ENCODE data around the gene KCNJ8.

The KCNJ8 gene

GRCh38 chr12:21771311-21771710 lies 3.2 kb downstream of the KCNJ8 start:
- H3K4me1 Mint-ChIP-seq (ENCODE audit: low read depth): peaks cover 5% of the 10 kb centered on the region
- DNase-seq (ENCODE audit: low spot score): no peak
- H3K4me3 Mint-ChIP-seq: no peak overlapping the region
- no peaks in the 10 kb centered on the region for H3K9me3 Mint-ChIP-seq
- H3K36me3 Mint-ChIP-seq (ENCODE audit: low read depth): no peaks in the 10 kb centered on the region
- no peak overlapping the region for H3K27ac Mint-ChIP-seq
- peaks cover 42% of the 10 kb centered on the region for H3K27me3 Mint-ChIP-seq (ENCODE audit: low read depth)

- no peak overlapping the region for H3K4me3 Mint-ChIP-seq
Measured at GRCh38 chr12:21769307-21769706, 5.2 kb downstream of the KCNJ8 start.

GRCh38 chr12:21766403-21766802 lies 8.1 kb downstream of the KCNJ8 start:
- Mint-ChIP-seq H3K27me3 (ENCODE audit: low read depth) (peaks cover 13% of the 10 kb centered on the region), H3K4me1 (ENCODE audit: low read depth) (no peaks in the 10 kb centered on the region), H3K27ac (no peak overlapping the region), H3K36me3 (ENCODE audit: low read depth) (no peaks in the 10 kb centered on the region), H3K4me3 (no peak overlapping the region), H3K9me3 (no peaks in the 10 kb centered on the region)
- DNase-seq (ENCODE audit: low spot score): no peak

More at GRCh38 chr12:21769307-21769706, 5.2 kb downstream of the KCNJ8 start:
- Mint-ChIP-seq H3K36me3 (ENCODE audit: low read depth) (no peaks in the 10 kb centered on the region), H3K9me3 (no peaks in the 10 kb centered on the region), H3K27ac (no peak overlapping the region), H3K4me1 (ENCODE audit: low read depth) (peaks cover 5% of the 10 kb centered on the region), H3K27me3 (ENCODE audit: low read depth) (peaks cover 27% of the 10 kb centered on the region)
- no peak for DNase-seq (ENCODE audit: low spot score)

- Mint-ChIP-seq H3K4me3 (no peak overlapping the region), H3K27me3 (ENCODE audit: low read depth) (peaks cover 3% of the 10 kb centered on the region), H3K36me3 (ENCODE audit: low read depth) (no peaks in the 10 kb centered on the region), H3K9me3 (no peaks in the 10 kb centered on the region), H3K4me1 (ENCODE audit: low read depth) (no peaks in the 10 kb centered on the region), H3K27ac (no peak overlapping the region)
- no peak for DNase-seq (ENCODE audit: low spot score)
Measured at GRCh38 chr12:21764950-21765349, 9.6 kb downstream of the KCNJ8 start.

- peaks cover 3% of the 10 kb centered on the region for H3K27me3 Mint-ChIP-seq (ENCODE audit: low read depth)
- H3K9me3 Mint-ChIP-seq: no peaks in the 10 kb centered on the region
- no peak overlapping the region for H3K27ac Mint-ChIP-seq
- H3K4me3 Mint-ChIP-seq: no peak overlapping the region
- no peaks in the 10 kb centered on the region for H3K36me3 Mint-ChIP-seq (ENCODE audit: low read depth)
- H3K4me1 Mint-ChIP-seq (ENCODE audit: low read depth): no peaks in the 10 kb centered on the region
- DNase-seq (ENCODE audit: low spot score): no peak
Measured at GRCh38 chr12:21764065-21764464, 10.4 kb downstream of the KCNJ8 start.

- Mint-ChIP-seq H3K4me1 (ENCODE audit: low read depth) (no peaks in the 10 kb centered on the region), H3K9me3 (no peaks in the 10 kb centered on the region), H3K27me3 (ENCODE audit: low read depth) (peaks cover 3% of the 10 kb centered on the region), H3K36me3 (ENCODE audit: low read depth) (no peaks in the 10 kb centered on the region), H3K27ac (no peak overlapping the region), H3K4me3 (no peak overlapping the region)
- no peak for DNase-seq (ENCODE audit: low spot score)
Measured at GRCh38 chr12:21763531-21763930, 11.0 kb downstream of the KCNJ8 start.

- Mint-ChIP-seq H3K9me3 (no peaks in the 10 kb centered on the region), H3K4me1 (ENCODE audit: low read depth) (no peaks in the 10 kb centered on the region), H3K27ac (no peak overlapping the region), H3K27me3 (ENCODE audit: low read depth) (peaks cover 3% of the 10 kb centered on the region), H3K4me3 (no peak overlapping the region), H3K36me3 (ENCODE audit: low read depth) (no peaks in the 10 kb centered on the region)
- no peak for DNase-seq (ENCODE audit: low spot score)
Measured at GRCh38 chr12:21759737-21760136, 14.8 kb downstream of the KCNJ8 start.

- Mint-ChIP-seq H3K9me3 (no peaks in the 10 kb centered on the region), H3K36me3 (ENCODE audit: low read depth) (no peaks in the 10 kb centered on the region), H3K4me1 (ENCODE audit: low read depth) (no peaks in the 10 kb centered on the region), H3K4me3 (no peak overlapping the region), H3K27ac (no peak overlapping the region), H3K27me3 (ENCODE audit: low read depth) (no peaks in the 10 kb centered on the region)
- DNase-seq (ENCODE audit: low spot score): no peak
Measured at GRCh38 chr12:21757735-21758134, 16.8 kb downstream of the KCNJ8 start.

GRCh38 chr12:21756699-21757098 lies 17.8 kb downstream of the KCNJ8 start:
- no peaks in the 10 kb centered on the region for H3K36me3 Mint-ChIP-seq (ENCODE audit: low read depth)
- no peak for DNase-seq (ENCODE audit: low spot score)
- H3K27ac Mint-ChIP-seq: no peak overlapping the region
- H3K4me1 Mint-ChIP-seq (ENCODE audit: low read depth): no peaks in the 10 kb centered on the region
- no peak overlapping the region for H3K4me3 Mint-ChIP-seq
- H3K27me3 Mint-ChIP-seq (ENCODE audit: low read depth): no peaks in the 10 kb centered on the region
- H3K9me3 Mint-ChIP-seq: no peaks in the 10 kb centered on the region

GRCh38 chr12:21751517-21751916 lies 23.0 kb downstream of the KCNJ8 start:
- Mint-ChIP-seq H3K9me3 (no peaks in the 10 kb centered on the region), H3K4me3 (no peak overlapping the region), H3K36me3 (ENCODE audit: low read depth) (no peaks in the 10 kb centered on the region), H3K27me3 (ENCODE audit: low read depth) (no peaks in the 10 kb centered on the region), H3K27ac (no peak overlapping the region), H3K4me1 (ENCODE audit: low read depth) (no peaks in the 10 kb centered on the region)
- no peak for DNase-seq (ENCODE audit: low spot score)

- H3K4me3 Mint-ChIP-seq: no peak overlapping the region
- no peaks in the 10 kb centered on the region for H3K4me1 Mint-ChIP-seq (ENCODE audit: low read depth)
- H3K27ac Mint-ChIP-seq: no peak overlapping the region
- H3K9me3 Mint-ChIP-seq: no peaks in the 10 kb centered on the region
- DNase-seq (ENCODE audit: low spot score): no peak
- no peaks in the 10 kb centered on the region for H3K27me3 Mint-ChIP-seq (ENCODE audit: low read depth)
- H3K36me3 Mint-ChIP-seq (ENCODE audit: low read depth): no peaks in the 10 kb centered on the region
Measured at GRCh38 chr12:21745258-21745657, 29.2 kb downstream of the KCNJ8 start.

GRCh38 chr12:21731144-21731543 lies 43.4 kb downstream of the KCNJ8 start:
- peaks cover 3% of the 10 kb centered on the region for H3K27me3 Mint-ChIP-seq (ENCODE audit: low read depth)
- H3K4me3 Mint-ChIP-seq: no peak overlapping the region
- no peak overlapping the region for H3K27ac Mint-ChIP-seq
- no peaks in the 10 kb centered on the region for H3K36me3 Mint-ChIP-seq (ENCODE audit: low read depth)
- no peaks in the 10 kb centered on the region for H3K4me1 Mint-ChIP-seq (ENCODE audit: low read depth)
- DNase-seq (ENCODE audit: low spot score): no peak
- H3K9me3 Mint-ChIP-seq: no peaks in the 10 kb centered on the region

GRCh38 chr12:21725731-21726130 lies 48.8 kb downstream of the KCNJ8 start:
- no peaks in the 10 kb centered on the region for H3K4me1 Mint-ChIP-seq (ENCODE audit: low read depth)

GRCh38 chr12:21718944-21719650 lies 55.4 kb downstream of the KCNJ8 start:
- Mint-ChIP-seq H3K27me3 (ENCODE audit: low read depth) (peaks cover 2% of the 10 kb centered on the region), H3K27ac (no peak overlapping the region), H3K4me3 (no peak overlapping the region), H3K36me3 (ENCODE audit: low read depth) (no peaks in the 10 kb centered on the region), H3K4me1 (ENCODE audit: low read depth) (no peaks in the 10 kb centered on the region), H3K9me3 (no peaks in the 10 kb centered on the region)
- no peak for DNase-seq (ENCODE audit: low spot score)

More at GRCh38 chr12:21725731-21726130, 48.8 kb downstream of the KCNJ8 start:
- no peak overlapping the region for H3K4me3 Mint-ChIP-seq
- no peak for DNase-seq (ENCODE audit: low spot score)
- H3K36me3 Mint-ChIP-seq (ENCODE audit: low read depth): no peaks in the 10 kb centered on the region
- H3K27ac Mint-ChIP-seq: no peak overlapping the region
- H3K27me3 Mint-ChIP-seq (ENCODE audit: low read depth): peaks cover 3% of the 10 kb centered on the region
- H3K9me3 Mint-ChIP-seq: no peaks in the 10 kb centered on the region

- Mint-ChIP-seq H3K9me3 (no peaks in the 10 kb centered on the region), H3K4me1 (ENCODE audit: low read depth) (no peaks in the 10 kb centered on the region), H3K27me3 (ENCODE audit: low read depth) (peaks cover 2% of the 10 kb centered on the region), H3K4me3 (no peak overlapping the region), H3K27ac (no peak overlapping the region), H3K36me3 (ENCODE audit: low read depth) (no peaks in the 10 kb centered on the region)
- DNase-seq (ENCODE audit: low spot score): no peak
Measured at GRCh38 chr12:21718403-21718802, 56.1 kb downstream of the KCNJ8 start.
